ENCODE measurements around the gene TEKT5.

GRCh38 chr16:10647721-10648296 lies 46.9 kb downstream of the TEKT5 start:
- TF ChIP-seq CTCF (IDR thresholded peaks at IDR 0.05) (no peak), POLR2A (IDR thresholded peaks at IDR 0.05) (no peak)

Data from lower leg skin (tissue), 3 donors.